HG03457 (cell line): ENCODE data around the gene FBXO41.

Experiments used
- ATAC-seq: cut with Tn5 transposase; IDR thresholded peaks from one replicate; pipeline ENCODE4 v1.9.1; 2021; ENCODE audit warnings: moderate number of reproducible peaks; ENCODE audit not compliant: unreplicated experiment

The FBXO41 gene, protein sequence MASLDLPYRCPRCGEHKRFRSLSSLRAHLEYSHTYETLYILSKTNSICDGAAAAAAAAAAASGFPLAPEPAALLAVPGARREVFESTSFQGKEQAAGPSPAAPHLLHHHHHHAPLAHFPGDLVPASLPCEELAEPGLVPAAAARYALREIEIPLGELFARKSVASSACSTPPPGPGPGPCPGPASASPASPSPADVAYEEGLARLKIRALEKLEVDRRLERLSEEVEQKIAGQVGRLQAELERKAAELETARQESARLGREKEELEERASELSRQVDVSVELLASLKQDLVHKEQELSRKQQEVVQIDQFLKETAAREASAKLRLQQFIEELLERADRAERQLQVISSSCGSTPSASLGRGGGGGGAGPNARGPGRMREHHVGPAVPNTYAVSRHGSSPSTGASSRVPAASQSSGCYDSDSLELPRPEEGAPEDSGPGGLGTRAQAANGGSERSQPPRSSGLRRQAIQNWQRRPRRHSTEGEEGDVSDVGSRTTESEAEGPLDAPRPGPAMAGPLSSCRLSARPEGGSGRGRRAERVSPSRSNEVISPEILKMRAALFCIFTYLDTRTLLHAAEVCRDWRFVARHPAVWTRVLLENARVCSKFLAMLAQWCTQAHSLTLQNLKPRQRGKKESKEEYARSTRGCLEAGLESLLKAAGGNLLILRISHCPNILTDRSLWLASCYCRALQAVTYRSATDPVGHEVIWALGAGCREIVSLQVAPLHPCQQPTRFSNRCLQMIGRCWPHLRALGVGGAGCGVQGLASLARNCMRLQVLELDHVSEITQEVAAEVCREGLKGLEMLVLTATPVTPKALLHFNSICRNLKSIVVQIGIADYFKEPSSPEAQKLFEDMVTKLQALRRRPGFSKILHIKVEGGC

GRCh38 chr2:73284296-73285158, at the start of gene FBXO41:
Gene FBXO41, minus strand, starts transcription at chr2:73284478. Its CDS starts 14,848 bp downstream, at chr2:73269630.
- ATAC-seq, result peak; percentile 56

GRCh38 chr2:73334045-73334444, 49.8 kb upstream of the FBXO41 start:
- ATAC-seq, result no peak

- ATAC-seq, result no peak
These were observed 49.3 kb upstream of the FBXO41 start for GRCh38 chr2:73333564-73333963.

DNA sequence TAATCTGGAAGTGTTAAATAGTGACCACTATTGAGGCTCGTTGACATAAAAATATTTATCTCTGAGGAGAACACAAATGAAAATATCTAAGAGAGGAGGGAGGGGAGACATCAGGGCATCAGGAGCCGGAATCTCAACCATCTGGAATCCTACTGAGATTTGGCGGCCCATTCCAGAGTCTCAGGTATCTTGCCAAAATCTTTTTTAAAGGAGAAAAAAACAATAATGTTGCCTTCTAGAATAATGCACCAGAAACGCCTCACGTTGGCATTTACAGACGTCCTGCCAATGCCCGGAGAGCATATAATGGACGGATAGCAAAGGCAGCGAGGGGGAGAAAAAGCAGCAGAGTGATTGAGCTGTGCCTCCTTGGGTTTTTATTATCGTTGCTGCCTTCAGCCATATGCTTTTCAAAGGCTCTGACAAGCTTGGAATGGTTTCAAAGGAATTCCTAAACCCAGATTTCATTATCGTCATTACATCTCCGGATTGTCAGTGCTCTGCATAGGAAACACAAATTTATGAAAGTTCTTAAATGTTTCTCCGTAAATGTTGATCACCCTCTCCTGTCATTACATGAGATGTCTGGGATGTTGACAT, 39.9 kb upstream of the FBXO41 start:
- no peak for ATAC-seq

DNA sequence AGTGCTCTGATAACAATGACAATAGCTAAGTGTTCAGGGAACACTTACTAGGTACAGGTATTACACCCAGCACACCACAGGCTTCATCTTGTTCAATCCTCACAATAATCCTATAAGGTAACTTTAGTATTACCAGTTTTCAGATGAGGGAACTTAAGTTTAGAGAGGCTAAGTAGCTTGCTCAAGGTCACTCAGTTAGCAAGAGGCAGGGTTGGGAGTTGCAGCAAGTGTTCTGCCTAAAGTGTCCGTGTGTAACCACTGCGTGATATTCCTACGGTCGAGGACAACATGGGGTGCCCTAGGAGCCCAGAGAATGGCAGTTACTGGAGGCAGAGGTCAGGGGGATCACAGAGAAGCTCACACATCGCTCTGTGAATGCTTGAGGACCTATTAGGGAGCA, 39.3 kb upstream of the FBXO41 start:
- no peak for ATAC-seq

DNA sequence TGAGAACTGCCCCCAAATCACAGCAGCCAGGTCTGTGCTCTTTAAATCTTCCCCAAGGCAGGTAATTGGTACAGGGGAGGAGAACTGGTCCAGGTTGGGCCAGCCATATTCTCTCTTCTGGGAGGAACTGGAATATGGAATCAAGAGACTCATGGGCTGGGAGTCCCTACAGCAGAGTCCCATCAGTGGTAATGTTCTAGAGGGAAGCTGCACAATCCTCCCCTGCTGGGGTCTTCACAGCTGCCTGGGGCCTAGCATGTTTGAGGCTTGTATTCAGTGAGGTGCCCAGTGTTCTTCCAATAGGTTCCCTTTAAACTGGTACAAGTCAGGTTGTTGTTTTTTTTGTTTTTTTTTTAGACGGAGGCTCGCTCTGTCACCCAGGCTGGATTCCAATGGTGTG, 30.2 kb upstream of the FBXO41 start:
- no peak for ATAC-seq

DNA sequence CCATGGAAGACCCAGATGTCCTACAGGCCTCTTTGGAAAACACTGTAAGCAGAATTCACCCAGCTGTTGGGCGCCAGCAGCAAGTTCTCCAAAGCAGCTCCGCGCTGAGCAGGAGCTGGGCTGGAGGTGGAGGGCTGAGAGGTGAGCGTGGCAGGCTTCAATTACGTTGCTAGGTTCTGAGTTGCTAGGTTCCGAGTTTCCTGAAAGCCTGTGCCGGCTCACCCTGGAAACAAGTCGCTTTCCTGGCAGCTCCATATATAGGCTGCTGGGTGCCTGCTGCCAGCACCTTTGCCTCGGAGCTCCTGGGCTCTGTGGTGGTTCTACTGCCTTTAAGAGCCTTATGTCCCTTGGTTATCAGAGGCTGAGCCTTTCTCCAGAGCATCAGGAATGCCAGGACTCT, 23.4 kb upstream of the FBXO41 start:
- ATAC-seq, result no peak

- ATAC-seq, result no peak
These were observed 17.4 kb upstream of the FBXO41 start for GRCh38 chr2:73301636-73302035.

- no peak for ATAC-seq
These were observed 16.6 kb upstream of the FBXO41 start for GRCh38 chr2:73300926-73301325.

GRCh38 chr2:73297586-73297985, 13.3 kb upstream of the FBXO41 start:
- no peak for ATAC-seq

DNA sequence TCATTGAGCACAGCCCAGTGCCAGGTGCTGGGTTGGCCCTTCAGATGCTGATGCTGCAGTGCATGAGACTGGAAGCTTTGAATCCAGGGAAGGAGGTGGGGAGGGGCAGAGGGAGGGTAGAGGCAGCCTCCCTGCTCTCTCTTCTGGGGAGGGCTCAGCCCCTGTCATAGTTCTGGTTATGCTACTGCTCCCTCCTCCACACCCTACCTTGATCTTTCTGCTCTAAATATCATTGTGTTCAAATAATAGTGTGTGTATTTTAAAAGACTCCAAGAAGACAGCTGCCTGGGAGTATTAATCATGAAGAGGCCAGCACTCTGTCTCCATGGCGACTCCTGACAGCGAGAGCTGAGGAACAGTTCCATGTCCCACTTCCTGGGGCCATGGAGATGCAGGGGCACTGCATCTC, 12.9 kb upstream of the FBXO41 start:
- ATAC-seq, result no peak

DNA sequence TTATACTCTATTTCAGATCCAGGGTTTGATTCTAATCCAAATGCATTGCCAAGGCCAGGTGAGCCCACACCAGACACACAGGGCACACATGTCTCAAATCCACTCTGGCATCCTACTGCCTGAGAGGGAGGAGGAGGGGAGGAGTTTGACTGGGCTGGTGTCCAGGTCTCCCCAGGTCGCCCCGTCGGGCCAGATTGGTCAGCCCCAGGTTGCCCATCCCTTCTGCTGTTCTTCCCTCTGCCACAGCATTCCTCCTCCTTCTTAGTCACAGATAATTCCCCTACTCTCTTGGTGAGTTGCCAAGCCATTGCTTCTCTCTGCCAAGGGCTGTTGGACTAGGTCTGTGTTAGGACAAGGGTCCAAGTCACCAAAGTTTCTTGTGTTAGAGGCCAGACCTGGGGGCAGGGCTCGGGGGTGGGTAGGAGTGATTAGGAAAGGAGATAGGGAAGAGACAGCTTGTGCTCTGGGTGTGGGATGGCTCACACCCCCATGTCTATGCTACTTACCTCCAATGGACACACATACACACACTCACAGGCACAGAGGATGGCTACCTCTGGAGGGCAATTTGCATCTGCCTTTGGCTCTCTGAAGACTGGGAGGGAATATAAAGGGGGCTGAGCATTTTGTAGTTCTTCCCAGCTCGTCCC, 11.6 kb upstream of the FBXO41 start:
- ATAC-seq, result no peak

DNA sequence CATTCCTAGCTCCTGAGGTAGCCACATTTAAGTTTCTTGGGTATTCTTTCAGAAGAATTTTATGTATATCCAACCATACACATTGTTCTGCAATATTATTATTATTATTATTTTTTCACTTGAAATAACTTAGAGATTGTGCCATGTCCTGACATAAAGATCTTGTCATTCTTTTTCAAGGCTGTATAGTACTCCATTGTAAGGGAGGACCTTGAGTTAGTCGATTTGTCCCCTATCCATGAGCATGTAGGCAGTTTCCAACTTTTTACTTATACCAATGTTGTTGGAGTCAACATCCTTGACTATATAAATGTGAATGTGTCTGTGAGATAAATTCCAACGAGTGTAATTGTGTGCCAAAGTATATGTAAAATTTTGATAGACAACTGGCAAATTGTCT, 10.0 kb upstream of the FBXO41 start:
- ATAC-seq, result no peak

DNA sequence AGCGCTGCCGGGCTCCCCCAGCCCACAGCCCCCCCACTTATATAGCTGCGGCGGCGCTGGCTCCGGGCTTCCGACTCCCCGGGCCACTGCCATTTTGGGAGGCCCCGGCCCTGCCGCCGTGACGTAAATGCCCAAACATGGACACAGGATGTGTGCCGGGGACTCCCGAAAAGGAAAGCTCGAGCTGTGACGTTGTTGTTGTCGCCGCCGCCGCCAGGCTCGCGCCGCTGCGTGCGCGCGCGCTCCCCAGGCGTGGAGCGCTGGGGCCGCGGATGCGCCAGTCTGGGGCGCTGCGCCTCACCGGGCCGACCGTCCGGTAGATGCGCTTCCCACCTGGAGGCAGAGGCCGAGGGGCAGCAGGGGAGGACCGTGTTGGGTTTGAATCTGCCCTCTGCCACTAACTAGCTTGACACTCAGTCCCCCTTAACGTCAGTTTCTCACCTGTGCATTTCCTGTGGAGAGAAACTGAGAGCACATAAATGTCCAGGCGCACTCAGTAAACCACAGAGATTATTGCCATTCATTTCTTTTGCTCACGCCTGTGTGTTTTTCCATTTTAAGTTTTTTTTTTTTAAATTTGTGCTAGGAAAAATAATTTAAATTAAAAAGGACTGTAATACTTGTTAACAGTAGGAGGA, 9.4 kb upstream of the FBXO41 start, which contains the start of gene EGR4:
TSS of gene EGR4 (minus strand) at position 15 of the 638 bp plus-strand sequence. CDS start 231 bp downstream, outside the sequence.
- ATAC-seq, result peak; percentile 95

GRCh38 chr2:73292906-73293533, 8.7 kb upstream of the FBXO41 start:
- ATAC-seq, result no peak

DNA sequence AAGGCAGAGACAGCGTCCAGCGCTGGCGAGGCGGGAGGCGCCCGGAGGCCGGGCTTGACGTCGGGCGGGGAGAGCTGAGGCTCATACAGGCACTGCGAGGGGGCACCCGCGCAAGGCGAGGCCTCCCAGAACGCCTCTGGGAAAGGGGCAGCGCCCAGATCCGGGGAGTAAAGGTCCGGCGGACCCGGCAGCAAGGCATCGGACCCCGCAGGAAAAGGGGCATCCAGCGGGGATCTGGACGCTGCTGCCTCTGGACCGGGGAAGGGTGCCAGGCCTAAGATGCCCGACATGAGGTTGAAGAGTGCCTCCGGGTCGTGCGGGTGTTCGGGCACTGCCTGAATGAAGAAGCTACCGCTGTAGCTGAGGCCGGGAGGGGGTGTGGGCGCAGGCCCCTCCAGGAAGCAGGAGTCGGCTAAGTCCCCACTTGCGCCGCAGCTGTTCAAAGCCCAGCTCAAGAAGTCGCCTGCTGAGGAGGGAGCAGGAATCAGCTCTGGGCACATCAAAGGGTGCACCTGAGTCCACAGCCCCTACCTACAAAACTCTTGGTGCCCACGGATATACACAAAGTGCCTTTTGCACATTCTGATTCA, 8.1 kb upstream of the FBXO41 start:
- ATAC-seq, result no peak

DNA sequence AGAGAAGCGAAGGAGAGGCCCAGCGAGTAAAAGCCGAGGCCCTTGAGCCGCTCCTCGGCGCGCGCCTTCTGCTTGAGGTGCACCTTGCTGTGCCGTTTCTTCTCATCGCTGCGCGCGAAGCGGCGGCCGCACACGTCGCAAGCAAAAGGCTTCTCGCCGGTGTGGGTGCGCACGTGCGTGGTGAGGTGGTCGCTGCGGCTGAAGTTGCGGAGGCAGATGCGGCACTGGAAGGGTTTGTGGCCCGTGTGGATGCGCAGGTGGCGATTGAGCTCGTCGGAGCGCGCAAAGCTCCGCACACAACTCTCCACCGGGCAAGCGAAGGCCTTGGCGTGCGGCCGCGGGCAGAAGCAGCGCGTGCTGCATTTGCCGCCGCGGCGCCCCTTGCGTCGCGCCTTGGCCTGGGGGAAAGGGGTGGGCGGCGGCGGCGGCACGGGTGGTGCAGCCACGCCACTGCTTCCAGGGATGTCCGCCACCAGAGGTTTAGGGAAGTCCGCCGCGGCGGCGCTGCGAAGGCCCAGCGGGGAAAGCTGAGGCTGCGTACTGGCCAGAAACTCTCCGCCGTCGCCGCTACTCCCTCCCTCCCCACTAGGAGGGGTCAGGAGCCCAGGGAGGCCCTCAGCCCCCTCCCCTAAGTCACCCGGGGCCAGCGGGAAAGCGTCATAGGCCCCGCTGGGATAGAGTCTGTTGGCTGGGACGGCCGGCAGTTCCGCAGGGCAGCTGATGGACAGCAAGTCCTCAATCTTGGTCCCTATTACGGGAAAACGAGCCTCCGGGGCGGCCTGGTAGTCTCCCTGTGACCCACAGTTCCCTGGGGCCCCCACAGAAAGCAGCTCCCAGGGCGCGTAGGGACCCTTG, 7.4 kb upstream of the FBXO41 start:
- ATAC-seq, result no peak

DNA sequence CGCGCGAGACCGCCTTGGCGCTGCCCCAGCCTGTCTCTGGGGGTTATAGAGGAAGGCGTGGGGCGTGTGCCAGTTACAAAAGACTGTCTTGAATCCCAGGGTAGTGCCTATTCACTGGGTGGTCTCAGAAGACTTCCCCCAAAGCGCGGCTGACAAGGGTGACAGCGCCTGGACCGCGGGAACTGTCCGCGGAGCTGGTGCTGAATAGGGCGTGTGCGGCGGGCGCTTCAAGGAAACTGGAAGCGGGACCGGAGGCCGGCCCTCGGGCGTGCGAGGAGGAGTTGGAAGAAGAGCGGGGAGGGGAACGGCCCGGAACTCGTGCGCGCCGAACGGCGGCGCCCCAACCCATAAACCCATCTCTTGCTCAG, 6.8 kb upstream of the FBXO41 start:
- ATAC-seq, result no peak
